Astrocyte of the cerebellum (primary cell): ENCODE data around the gene DESI1.

Source experiments
- DNase-seq: peaks from one replicate; pipeline ENCODE4 v3.0.0-alpha.2; 2011; ENCODE audit warnings: low read depth
- H3K4me3 ChIP-seq: 2 replicates; pipeline ENCODE4 v1.5.1; 2011; ENCODE audit warnings: mild to moderate bottlenecking, low read depth, low read length, moderate library complexity
- CTCF ChIP-seq: IDR thresholded peaks from 2 replicates; pipeline ENCODE4 v1.5.1; 2012; ENCODE audit warnings: low read length, low read depth, moderate library complexity, mild to moderate bottlenecking; ENCODE audit errors: missing control alignments
- in situ Hi-C: cut with HindIII; loops from 2 replicates; pipeline ENCODE4 v1.10.0; 2017; ENCODE audit warnings: low sequenced_read_pairs

DESI1 gene

DNA sequence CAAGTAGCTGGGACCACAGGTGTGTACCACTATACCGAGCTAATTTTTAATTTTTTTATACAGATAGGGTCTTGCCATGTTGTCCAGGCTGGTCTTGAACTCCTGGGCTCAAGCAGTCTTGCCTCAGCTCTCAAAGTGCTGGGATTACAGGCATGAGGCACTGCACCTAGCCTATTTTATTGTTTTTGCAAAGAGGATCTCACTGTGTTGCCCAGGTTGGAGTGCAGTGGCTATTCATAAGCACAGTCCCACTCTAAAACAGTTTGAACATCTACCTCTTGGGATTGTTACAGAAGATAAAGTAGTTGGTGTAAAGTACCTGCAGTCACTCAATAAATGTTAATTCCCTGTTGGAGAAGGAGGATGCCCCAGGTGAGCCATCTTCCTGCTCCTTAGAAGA, 29.4 kb upstream of the DESI1 start:
- DNase-seq = no peak
- H3K4me3 ChIP-seq = no peak overlapping the region
- no peak for TF ChIP-seq CTCF
- in situ Hi-C loops = loop anchor here (5.0 kb wide), 1 partner anchor 33 kb away; no protein-coding TSS in a partner anchor

DNA sequence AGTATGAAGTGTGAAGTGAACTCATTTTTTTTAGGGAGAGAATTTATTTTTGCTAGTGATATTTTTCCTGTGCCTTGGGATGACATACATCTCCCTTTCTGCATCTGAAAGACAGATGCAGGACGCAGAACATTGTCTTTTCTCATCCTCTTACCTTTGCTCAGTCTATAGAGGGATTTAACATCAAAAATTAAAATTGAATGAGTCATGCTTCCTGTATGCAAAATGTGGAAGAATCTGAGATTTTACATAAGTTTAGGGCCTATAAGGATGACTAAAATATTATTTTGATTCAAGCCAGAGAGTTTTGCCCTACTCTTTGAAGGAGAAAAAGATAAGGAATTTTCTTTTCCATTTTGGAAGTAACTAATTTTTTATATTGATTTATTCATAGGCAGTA, 27.6 kb upstream of the DESI1 start:
- H3K4me3 ChIP-seq = no peak overlapping the region
- TF ChIP-seq CTCF = no peak
- no peak for DNase-seq
- in situ Hi-C loops = no loop called here

DNA sequence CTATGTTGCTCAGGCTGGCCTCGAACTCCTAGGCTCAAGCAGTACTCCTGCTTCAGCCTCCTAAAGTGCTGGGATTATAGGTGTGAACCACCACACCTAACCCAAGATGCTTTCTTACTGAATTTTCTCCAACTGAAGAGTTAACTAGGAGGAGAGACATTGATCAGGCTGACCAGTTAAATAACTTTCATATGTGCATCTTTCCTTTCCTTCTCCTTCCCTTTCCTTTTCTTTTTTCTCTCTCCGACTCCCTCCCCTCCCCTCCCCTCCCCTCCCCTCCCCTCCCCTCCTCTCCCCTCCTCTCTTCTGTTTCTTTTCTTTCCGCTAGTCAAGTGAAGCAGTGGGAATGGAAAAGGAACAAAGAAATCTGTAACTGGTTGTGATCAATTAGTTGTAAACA, 26.9 kb upstream of the DESI1 start:
- no peak for DNase-seq
- no peak overlapping the region for H3K4me3 ChIP-seq
- TF ChIP-seq CTCF = no peak
- in situ Hi-C loops = no loop called here

DNA sequence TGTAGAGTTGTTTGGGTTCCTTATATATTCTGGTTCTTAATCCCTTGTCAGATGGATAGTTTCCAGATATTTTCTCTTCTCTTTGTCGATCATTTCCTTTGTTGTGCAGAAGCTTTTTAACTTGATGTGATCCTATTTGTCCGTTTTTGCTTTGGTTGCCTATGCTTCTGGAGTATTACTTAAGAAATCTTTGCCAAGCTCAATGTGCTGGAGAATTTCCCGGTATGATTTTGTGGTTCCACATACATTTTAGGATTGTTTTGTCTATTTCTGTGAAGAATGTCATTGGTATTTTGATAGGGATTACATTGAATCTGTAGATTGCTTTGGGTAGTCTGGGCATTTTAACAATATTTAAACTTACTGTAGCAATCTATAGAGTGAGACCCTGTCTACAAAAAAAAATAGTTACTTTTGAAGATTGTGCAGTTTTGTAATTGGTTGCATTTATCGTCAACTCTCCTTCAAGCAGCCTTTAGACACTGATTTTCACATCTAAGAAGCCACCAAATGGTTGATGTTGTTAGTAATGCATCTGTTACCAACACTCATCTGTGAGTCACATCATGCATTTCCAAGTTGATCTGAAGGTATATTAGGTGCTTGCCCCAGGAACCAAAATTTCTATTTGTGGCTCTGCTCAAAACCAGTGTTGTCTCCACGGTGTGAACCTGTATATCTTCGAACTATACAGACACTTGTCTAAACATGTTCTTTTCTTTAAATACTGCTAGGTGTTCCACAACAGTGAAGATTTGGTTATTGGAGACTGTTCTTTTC, 21.7 kb upstream of the DESI1 start:
- DNase-seq = no peak
- no peak for TF ChIP-seq CTCF
- no peak overlapping the region for H3K4me3 ChIP-seq
- in situ Hi-C loops = no loop called here

GRCh38 chr22:41641854-41642253, 21.0 kb upstream of the DESI1 start:
- no peak overlapping the region for H3K4me3 ChIP-seq
- no peak for TF ChIP-seq CTCF
- no peak for DNase-seq
- in situ Hi-C loops = no loop called here

DNA sequence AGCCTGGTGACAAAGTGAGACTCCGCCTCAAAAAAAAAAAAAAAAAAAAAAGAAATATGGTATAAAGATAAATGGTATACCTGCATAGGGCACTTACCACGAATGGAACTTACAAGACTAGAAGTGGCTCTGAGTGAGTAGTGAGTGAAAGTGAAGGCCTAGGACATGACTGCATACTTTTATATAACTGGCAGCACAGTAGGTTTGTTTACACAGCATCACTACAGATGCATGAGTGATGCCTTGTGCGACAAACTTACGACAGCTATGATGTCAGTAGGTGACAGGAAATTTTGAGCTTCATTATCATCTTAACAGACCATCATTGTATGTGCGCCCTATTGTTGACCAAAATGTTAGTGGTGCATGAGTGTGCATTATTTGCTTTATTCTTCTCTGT, 17.9 kb upstream of the DESI1 start:
- in situ Hi-C loops = no loop called here
- DNase-seq = no peak
- no peak overlapping the region for H3K4me3 ChIP-seq
- no peak for TF ChIP-seq CTCF
